ENCODE results near the gene ZKSCAN5. TPM values are rescaled to one million over a fixed set of nuclear protein-coding genes. Genes with fewer than 3 reads are reported as not detected.

Gene ZKSCAN5
- total RNA-seq, 4 donors from 2014 or later, result 3.1 to 15.5 (median 9.2) TPM

GRCh38 chr7:99457650-99458493 is 46.6 kb upstream of the ZKSCAN5 start:
- no peaks in the 10 kb centered on the region for H3K9me3 ChIP-seq
- no peaks in the 10 kb centered on the region for H3K27me3 ChIP-seq
- no peak overlapping the region for H3K4me3 ChIP-seq
- TF ChIP-seq POLR2A (IDR thresholded peaks at IDR 0.05) (no peak), CTCF (IDR thresholded peaks at IDR 0.05) (no peak)
- no peak overlapping the region for H3K27ac ChIP-seq
- no peak for DNase-seq
- intact Hi-C loops (cut with DNase I; ENCODE audit: low total_unique reads), result no loop called here
- no peaks in the 10 kb centered on the region for H3K36me3 ChIP-seq
- no peaks in the 10 kb centered on the region for H3K4me1 ChIP-seq

- Histone ChIP-seq H3K9me3 (no peaks in the 10 kb centered on the region), H3K4me3 (no peak overlapping the region), H3K36me3 (no peaks in the 10 kb centered on the region), H3K27ac (no peak overlapping the region), H3K27me3 (no peaks in the 10 kb centered on the region), H3K4me1 (peaks cover 0 to 4% of the 10 kb centered on the region in 2 donors)
- intact Hi-C loops (cut with DNase I; ENCODE audit: low total_unique reads), result no loop called here
- DNase-seq, result no peak
- TF ChIP-seq POLR2A (IDR thresholded peaks at IDR 0.05) (no peak), CTCF (IDR thresholded peaks at IDR 0.05) (no peak)
Observed at GRCh38 chr7:99459087-99459486, 45.4 kb upstream of the ZKSCAN5 start.

GRCh38 chr7:99460651-99461050 is 43.8 kb upstream of the ZKSCAN5 start:
- DNase-seq, result no peak
- Histone ChIP-seq H3K36me3 (no peaks in the 10 kb centered on the region), H3K27ac (no peak overlapping the region), H3K4me3 (no peak overlapping the region), H3K27me3 (no peaks in the 10 kb centered on the region), H3K9me3 (no peaks in the 10 kb centered on the region), H3K4me1 (peaks cover 0 to 4% of the 10 kb centered on the region in 2 donors)
- TF ChIP-seq CTCF (IDR thresholded peaks at IDR 0.05) (no peak), POLR2A (IDR thresholded peaks at IDR 0.05) (no peak)
- intact Hi-C loops (cut with DNase I; ENCODE audit: low total_unique reads), result no loop called here

- no peak for DNase-seq
- no peak for TF ChIP-seq CTCF (IDR thresholded peaks at IDR 0.05)
- TF ChIP-seq POLR2A (IDR thresholded peaks at IDR 0.05), result no peak
- no peak overlapping the region for H3K27ac ChIP-seq
- intact Hi-C loops (cut with DNase I; ENCODE audit: low total_unique reads), result no loop called here
- H3K27me3 ChIP-seq, result no peaks in the 10 kb centered on the region
- peaks cover 0 to 4% of the 10 kb centered on the region in 2 donors for H3K4me1 ChIP-seq
- no peaks in the 10 kb centered on the region for H3K9me3 ChIP-seq
- H3K36me3 ChIP-seq, result no peaks in the 10 kb centered on the region
- H3K4me3 ChIP-seq, result no peak overlapping the region
Observed at GRCh38 chr7:99461221-99461620, 43.2 kb upstream of the ZKSCAN5 start.

- Histone ChIP-seq H3K4me3 (peak overlapping the region; percentile 67 to 80), H3K9me3 (no peaks in the 10 kb centered on the region), H3K27ac (peak overlapping the region; percentile 78 to 83), H3K27me3 (no peaks in the 10 kb centered on the region), H3K4me1 (peaks cover 0 to 4% of the 10 kb centered on the region in 2 donors), H3K36me3 (no peaks in the 10 kb centered on the region)
- TF ChIP-seq CTCF (IDR thresholded peaks at IDR 0.05) (no peak), POLR2A (IDR thresholded peaks at IDR 0.05) (no peak)
- intact Hi-C loops (cut with DNase I; ENCODE audit: low total_unique reads), result no loop called here
- DNase-seq, result no peak
Observed at GRCh38 chr7:99465421-99465768, 39.1 kb upstream of the ZKSCAN5 start.

Data from uterus (tissue), 4 donors.